Stimulated activated CD8-positive, alpha-beta memory T cell treated with anti-CD3 and anti-CD28 coated beads, Interleukin-4, amount 100 ng/mL, for 4 hours (primary cell): ENCODE results near the gene SNX13.

Experiments
- DNase-seq, 2 donors: peaks; one replicate each; pipeline ENCODE4 v3.0.0-alpha.2; 2020; ENCODE audit warnings: low read depth in 2 of 2, low spot score in 1 of 2

The SNX13 gene

DNA sequence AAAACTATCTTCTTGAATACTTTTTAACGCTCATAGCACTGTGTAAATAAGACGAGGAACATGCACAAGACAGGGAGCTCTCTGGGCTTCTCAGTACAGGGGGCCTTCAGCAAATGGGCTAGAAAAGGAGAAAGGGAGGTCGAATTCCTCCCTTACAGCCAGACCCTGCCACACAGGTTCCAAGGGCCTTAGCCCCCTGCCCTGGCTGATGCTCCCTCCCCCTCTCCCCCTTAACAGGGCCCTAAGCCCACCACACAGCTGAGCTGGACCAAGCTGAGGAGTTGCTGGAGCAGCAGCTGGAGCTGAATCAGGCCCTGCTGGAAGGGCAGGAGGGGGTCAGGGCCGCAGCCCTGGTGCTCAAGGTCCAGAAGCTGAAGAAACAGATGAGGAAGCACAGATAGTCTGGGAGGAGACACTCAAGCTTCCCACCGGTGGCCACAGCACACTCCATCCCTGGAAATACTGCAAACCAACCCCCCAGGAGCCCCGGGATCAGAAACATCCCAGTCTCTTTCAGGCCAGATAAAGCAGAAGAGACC, 153.9 kb downstream of the SNX13 start:
- no peak for DNase-seq

DNA sequence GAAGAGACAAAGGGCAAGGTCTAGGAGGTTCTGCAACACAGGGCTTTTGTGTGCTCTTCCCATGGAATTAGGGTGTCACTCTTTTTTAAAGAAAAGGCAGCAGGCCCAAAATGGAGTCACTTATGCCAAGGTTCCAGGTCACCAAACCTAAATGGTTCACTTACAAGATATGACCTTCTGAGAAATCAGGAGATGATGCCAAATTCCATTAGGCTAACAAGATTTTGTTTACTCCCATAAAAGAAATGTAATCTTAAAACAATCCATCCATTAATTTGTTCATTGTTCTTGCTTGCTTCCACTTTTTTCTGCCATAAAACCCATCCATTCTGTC, 158.1 kb downstream of the SNX13 start:
- DNase-seq, result no peak

DNA sequence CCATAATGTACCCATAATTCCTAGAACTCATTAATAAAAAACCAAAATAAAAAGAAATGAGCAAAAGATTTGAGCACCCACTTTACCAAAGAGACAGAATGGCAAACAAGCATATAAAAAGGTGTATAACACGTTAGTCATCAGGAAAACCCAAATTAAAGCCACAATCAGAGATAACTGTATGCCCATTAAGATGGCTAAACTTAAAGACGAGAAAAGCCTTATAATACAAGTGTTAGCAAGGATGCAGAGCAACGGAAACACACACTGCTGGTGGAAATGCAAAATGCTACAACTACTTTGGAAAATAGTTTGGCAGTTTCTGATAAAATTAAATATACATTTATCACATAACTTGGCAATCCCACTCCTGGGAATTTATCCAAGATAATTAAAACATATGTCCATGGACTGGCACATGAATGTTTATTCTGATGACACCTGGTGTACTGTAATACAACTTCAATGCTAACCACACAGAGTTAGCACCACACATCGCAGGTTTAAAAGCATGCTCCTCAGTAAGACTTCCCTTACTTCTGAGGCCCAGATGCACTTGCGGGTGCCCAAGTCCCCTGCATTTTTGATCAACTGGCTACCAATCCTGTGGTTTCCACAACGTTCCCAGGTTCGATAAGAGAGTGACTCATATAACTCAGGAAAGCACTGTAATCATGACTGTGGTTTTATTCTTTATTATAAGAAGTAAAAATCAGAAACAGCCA, 158.6 kb downstream of the SNX13 start:
- no peak for DNase-seq

DNA sequence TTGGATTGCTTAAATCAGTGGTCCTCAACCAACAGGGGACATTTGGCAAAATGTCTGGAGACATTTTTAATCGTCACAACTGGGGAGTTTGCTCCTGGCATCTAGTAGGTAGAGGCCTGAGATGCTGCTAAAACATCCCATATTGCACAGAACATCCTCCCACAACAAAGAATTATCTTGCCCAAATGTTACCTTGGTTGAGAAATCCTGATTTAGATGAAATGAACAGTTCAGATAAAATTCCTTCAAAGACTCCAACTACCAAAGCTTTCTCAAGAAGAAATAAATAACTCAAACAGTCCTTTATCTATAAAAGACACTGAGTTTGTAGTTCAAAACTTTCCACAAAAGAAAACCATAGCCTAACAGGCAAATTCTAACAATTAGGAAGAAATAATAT, 160.9 kb downstream of the SNX13 start:
- DNase-seq, result no peak

DNA sequence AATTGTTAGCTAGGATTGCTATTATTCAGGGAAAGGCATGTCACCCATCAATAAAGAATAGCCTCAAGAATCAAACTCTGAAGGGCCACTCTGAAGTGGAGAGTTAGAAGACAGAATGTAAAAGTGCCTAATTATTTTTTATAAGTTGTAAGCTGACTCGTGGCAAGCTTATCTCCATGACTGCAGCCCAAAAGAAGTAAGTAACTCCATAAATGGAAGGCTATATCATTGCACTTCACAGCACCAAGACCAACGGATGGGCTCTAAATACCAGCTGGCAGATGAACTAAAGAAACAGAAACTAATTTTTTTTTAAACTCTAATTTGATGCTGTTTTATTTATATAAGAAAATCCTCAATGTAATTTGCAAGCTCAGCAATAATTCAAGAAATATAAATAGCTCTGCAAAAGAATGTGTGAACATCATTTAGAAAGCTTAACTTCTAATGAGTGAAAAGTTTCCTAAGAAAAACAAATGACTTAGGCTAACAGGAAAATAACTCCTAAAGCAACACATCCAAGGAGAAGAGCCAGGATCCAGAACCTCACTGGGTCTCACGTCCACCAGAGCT, 165.5 kb downstream of the SNX13 start:
- DNase-seq, result no peak

DNA sequence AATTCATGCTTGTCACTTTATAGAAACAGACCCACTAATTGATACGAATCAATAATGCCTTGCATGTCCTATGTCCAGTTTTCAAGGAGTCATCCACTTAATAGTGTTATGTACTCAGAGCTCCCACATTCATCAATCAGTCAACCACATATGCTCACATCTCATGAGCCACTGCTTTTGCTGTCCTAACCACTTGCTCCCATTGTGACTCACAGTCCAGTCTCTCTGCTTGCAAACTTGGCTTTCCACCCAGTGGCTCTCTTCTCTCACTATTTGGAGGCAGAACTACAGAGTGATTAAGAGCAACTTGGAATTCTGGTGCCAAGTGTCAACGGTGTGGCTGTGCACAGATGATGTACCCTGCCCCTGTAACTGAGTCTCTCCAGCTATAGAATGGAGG, 166.0 kb downstream of the SNX13 start:
- no peak for DNase-seq

DNA sequence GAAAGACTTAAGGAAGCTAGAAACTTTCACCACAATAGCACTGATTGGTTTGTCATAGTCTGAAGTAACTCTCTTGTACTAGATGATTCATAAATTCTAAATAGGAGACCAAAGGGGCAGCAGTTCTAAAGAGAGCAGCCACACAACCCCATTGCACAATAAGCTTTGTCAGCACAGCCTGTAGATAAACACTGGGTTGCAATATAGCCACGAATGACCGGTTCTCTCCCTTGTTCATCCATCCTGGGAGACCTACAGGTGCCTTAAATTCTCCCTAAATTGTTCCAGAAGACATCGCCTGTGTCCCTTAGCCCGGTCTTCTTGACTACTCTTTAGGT, 167.0 kb downstream of the SNX13 start:
- DNase-seq, result no peak

DNA sequence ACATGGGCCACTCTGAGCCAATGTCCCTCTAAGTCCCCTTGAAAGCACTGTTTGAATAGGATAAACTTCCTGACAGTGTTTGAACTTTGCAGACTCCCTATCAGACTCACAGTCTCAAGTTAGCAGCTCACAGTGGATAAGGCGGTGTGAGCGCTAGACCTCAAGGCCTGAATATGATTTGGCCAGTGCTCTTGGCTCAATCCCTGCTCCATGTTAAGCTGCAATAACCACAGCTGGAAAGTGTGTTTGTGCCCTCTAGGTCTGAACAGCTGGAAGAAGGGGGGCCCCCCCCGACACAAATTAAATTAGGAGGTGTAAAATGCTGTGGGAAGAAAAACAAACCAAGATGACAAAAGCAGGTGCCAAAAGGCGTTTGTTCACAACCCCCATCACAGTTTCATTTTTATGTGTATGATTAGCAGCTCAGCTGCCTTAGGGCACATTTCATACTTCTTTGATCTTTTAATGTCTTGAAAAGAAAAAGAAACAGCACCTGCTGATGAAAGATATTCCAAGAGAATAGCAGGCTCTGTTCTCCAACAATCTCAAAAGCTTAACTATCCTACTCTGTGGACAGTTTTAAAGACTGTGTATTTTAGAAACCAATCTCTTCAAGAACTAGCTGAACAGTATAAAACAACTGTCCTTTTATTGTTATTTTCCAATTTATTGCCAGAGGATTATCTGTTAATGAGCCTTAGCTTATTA, 167.6 kb downstream of the SNX13 start:
- DNase-seq, result no peak

DNA sequence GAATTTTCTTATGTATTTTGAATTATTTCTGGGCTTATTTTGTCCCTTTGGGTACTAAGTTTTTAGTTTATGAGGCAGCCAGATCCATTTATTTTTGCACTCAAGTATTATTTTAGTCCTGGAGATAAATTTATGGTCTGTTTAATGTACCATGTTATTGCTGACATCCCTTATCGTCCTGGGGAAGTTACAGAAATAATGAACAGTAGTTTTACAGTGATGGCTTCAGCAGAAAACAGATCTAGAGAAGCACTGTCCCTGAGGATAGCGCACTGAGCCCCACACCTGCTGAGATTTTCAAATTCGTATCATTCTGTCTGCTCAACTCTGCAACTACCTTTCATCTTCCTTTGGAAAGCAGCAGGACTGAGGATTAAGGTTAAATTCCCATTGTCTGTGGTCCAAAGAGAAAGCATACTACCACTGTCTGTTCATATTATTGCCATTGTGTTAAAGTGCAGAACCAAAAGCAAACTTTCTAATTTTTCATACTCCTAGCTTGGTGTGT, 168.3 kb downstream of the SNX13 start:
- no peak for DNase-seq

DNA sequence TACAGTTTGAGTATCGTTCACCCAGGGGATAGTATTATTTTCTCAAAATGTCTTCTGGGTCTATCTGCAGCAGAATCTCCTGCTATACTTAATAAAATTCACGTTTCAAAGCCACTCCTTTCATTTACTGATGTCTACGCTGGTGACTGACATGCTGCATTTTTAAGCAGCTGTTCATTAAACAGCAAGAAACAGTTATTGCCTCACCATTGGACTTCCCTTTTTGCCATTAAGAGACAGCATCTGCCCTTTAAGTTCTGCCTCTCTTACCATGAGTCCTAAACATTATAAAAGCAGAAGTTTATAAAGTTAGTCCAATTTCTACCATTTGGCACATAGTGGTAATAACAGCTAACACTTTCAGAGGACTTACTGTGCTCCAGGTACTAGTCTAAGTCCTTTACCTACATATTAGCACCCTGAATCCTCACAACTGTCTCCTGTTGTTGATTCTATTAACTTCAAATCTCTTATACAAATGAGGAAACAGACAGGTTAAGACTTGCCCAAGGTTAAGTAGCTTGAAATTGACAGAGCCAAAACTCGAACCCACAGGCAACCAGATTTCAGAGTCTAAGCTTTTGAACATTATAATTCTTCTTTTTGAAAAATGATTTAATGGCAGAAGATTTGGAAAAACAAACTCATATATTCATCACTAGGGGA, 169.5 kb downstream of the SNX13 start:
- no peak for DNase-seq

DNA sequence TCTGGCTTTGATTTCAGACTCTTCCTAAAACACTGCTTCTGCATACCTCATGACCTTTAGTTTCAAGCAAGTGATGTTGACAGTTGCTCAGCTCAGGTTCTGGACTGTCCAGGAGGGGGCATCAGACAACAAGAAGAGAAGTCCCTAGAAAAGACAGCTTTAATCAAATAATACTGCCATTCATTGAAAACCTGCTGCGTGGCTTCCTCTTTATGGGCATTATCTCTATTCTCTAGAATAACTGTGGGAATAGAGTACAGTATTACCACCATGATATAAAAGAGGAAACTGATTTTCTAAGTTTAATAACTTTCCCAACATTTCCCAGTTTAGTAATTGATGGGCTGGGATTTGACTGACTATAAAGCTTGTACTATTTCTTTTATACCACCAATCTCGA, 170.4 kb downstream of the SNX13 start:
- DNase-seq, result peak in 1 of 2 donors; percentile 16

DNA sequence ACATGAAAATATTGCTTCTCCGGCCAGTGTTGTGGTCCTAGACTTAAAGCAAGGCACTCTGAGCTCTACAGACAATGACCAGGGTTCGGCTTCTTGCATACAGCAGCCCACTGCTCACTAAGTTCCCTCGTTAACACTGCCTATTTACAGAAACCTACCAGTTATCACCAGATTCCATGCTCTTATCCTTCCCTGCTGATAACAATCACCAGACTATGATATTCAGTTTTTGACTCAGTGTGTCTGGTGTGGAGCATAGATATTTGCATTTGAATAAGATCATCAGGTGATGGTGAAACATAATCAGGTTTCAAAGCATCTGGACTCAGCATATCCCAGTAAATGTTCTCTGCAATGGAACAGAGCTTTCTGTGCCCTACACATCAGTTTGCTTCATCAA, 182.3 kb downstream of the SNX13 start:
- no peak for DNase-seq

DNA sequence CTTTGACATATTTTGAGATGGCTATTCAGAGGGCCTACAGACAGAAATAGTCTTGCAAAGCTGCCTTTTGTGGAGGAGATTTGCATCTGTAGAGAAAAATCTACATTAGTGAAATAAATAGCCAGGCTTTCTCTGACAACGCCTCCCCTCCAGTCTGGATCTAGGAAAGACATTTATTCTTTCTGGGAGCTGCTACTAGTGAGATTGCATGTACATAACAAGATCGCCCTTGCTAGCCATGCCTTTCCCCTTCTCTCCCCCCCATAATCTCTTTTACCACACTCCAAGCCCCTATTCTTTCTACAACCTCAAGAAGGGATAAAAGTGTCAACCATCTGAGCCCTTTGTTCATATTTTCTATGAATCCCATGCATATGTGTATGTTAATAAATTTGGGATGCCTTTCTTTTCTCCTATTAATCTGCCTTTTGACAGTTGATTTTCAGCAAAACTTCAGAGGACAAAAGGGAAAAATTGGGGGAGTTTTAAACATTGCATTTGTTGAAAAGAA, 194.2 kb downstream of the SNX13 start:
- DNase-seq, result no peak

DNA sequence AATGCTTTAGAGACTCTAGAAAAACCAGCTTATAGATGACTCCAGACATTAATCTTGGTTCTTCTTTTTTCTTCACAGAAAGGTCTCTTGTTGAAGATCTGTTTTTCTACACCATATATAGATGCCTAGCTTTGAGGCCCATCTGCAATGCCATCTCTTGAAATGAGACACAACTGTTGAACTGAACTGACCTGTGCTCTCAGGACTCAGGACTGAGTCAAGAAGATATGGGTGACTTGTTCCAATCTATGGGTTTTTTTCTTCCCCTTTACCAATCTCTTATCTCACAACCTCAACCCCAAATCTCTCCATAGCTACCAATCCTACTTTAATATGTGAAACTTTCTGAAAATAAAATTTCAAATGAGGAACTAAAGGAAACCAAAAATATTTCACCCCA, 194.7 kb downstream of the SNX13 start:
- DNase-seq, result no peak

DNA sequence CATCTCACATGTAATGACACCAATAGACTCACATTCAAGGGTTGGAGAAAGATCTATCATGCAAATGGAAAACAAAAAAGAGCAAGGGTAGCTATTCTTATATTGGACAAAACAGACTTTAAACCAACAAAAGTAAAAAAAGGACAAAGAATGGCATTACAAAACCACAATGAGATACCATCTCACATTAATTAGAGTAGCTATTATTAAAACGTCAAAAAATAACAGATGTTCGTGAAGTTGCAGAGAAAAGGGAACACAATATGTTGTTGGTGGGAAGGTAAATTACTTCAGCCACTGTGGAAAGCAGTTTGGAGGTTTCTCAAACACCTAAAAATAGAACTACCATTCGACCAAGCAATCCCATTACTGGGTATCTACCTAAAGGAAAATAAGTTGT, 197.0 kb downstream of the SNX13 start:
- no peak for DNase-seq

DNA sequence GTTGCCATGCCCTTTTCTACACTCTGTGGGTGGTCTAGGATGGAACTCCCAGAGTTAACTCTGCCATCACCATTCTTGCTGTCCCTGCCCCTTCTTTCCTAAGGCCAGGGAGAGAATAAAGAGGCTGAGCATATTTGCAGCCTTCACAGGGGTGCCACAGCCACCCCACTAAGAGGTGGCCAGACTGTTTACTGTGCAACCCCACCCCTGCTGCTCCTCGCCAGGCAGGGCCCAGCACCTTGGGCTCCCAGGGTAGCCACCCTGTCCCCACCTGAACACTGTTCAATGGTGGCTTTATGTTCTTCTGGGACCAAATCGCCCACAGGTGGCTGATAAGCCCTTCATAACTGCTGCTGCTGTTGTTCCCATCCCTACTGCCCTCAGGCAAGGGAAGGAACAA, 198.9 kb downstream of the SNX13 start:
- DNase-seq, result no peak
